GM06990 (cell line): ENCODE results near the gene SHC2.
"Not testable (repeated sequence)": the region's sequence is repeated elsewhere in the genome, so short reads cannot be mapped to it uniquely, and the experiment has no call there.

ENCODE experiments used
- DNase-seq: peaks from one replicate; pipeline ENCODE4 v3.0.0-alpha.2; 2011; ENCODE audit not compliant: insufficient read length; ENCODE audit errors: extremely low read depth
- H3K27me3 ChIP-seq: replicated peaks from 2 replicates; pipeline ENCODE4 v1.6.0; 2011; ENCODE audit warnings: low read length; ENCODE audit not compliant: control insufficient read depth, insufficient read depth
- H3K36me3 ChIP-seq: 2 replicates; pipeline ENCODE4 v1.5.1; 2011; ENCODE audit warnings: low read length; ENCODE audit not compliant: control insufficient read depth, insufficient read depth
- H3K4me3 ChIP-seq: replicated peaks from 2 replicates; pipeline ENCODE4 v1.5.1; 2011; ENCODE audit warnings: low read depth, mild to moderate bottlenecking, control low read depth, low read length
- TF ChIP-seq, protein P1 (sequence below): IDR thresholded peaks from 2 replicates; pipeline ENCODE4 v1.5.1; 2011; ENCODE audit warnings: low read length, control low read depth, mild to moderate bottlenecking, inconsistent platforms; ENCODE audit not compliant: insufficient read depth, poor library complexity, severe bottlenecking

SHC2 gene

DNA sequence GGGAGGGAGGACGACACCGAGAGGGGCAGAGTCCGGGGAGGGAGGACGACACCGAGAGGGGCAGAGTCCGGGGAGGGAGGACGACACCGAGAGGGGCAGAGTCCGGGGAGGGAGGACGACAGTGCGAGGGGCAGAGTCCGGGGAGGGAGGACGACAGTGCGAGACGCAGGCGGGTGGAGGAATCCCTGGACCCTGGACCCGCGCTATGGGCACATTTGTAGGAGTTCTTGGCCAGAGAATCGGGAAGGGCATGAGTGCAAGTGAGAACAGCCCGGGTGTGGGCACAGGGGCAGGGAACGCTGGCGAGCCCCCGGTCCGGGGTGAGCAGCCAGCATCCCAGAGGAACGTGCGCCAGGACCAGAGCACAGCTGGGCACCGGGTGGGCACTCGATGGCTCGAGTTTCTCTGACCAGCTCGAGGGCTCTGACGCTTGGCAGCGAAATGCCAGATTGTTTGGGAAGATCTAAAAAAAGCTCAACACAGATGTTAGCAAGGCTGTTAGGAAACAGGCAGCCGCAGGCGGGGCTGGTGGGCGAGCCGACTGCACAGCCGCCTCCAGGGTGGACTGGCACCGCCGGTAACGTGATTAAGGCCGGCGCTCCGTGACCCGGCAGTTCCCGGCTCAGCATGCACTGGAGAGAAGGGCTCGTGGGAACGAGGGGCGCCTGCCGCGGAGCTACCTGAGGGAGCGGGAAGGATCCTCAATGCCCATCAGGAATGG lies 33.9 kb downstream of the SHC2 start:
- Histone ChIP-seq H3K27me3 (no peaks in the 10 kb centered on the region), H3K36me3 (no peaks in the 10 kb centered on the region), H3K4me3 (no peak overlapping the region)
- TF ChIP-seq, protein P1, sequence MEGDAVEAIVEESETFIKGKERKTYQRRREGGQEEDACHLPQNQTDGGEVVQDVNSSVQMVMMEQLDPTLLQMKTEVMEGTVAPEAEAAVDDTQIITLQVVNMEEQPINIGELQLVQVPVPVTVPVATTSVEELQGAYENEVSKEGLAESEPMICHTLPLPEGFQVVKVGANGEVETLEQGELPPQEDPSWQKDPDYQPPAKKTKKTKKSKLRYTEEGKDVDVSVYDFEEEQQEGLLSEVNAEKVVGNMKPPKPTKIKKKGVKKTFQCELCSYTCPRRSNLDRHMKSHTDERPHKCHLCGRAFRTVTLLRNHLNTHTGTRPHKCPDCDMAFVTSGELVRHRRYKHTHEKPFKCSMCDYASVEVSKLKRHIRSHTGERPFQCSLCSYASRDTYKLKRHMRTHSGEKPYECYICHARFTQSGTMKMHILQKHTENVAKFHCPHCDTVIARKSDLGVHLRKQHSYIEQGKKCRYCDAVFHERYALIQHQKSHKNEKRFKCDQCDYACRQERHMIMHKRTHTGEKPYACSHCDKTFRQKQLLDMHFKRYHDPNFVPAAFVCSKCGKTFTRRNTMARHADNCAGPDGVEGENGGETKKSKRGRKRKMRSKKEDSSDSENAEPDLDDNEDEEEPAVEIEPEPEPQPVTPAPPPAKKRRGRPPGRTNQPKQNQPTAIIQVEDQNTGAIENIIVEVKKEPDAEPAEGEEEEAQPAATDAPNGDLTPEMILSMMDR: no peak
- DNase-seq: no peak

DNA sequence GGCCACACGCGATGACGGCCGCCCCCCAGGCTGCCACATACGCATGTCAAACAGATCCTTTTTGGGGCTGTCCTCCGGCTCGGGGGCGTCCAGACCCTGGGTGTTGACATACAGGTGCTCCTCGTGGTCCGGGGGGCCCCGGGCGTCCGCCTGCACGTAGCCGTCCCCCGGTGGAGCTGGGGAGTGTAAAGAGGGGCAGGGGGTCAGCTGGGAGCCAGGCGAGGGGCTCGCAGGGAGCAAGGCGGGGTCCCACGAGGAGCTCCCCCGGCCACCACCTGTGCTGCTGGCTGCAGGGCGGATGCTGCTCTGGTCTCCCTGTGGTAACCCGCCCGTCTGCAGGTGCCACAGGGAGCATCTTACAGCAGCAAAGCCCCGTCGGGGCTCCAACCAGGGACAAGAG lies 35.8 kb downstream of the SHC2 start:
- Histone ChIP-seq H3K36me3 (no peaks in the 10 kb centered on the region), H3K4me3 (no peak overlapping the region), H3K27me3 (no peaks in the 10 kb centered on the region)
- DNase-seq: no peak
- TF ChIP-seq, protein P1: no peak

DNA sequence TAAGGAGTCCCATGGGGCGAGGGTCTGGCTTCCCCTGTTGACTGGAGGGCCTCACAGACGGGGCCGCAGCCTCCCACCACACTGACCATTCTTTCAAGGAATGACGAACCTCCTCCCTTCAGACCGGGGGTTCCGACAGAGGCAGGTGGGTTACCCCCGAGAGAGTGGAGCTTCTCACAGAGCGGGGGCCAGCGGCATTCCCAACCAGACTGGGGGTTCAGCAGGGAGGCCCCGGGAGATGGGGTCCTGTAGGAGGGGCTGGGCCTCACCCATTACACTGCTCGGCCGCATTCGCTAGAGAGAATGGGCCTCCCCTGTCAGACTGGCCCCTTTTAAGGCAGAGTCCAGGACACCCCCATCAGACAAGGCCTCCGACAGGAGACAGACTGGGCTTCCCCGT lies 36.3 kb downstream of the SHC2 start:
- no peak overlapping the region for H3K4me3 ChIP-seq
- TF ChIP-seq, protein P1: no peak
- H3K27me3 ChIP-seq: no peaks in the 10 kb centered on the region
- H3K36me3 ChIP-seq: no peaks in the 10 kb centered on the region
- no peak for DNase-seq

DNA sequence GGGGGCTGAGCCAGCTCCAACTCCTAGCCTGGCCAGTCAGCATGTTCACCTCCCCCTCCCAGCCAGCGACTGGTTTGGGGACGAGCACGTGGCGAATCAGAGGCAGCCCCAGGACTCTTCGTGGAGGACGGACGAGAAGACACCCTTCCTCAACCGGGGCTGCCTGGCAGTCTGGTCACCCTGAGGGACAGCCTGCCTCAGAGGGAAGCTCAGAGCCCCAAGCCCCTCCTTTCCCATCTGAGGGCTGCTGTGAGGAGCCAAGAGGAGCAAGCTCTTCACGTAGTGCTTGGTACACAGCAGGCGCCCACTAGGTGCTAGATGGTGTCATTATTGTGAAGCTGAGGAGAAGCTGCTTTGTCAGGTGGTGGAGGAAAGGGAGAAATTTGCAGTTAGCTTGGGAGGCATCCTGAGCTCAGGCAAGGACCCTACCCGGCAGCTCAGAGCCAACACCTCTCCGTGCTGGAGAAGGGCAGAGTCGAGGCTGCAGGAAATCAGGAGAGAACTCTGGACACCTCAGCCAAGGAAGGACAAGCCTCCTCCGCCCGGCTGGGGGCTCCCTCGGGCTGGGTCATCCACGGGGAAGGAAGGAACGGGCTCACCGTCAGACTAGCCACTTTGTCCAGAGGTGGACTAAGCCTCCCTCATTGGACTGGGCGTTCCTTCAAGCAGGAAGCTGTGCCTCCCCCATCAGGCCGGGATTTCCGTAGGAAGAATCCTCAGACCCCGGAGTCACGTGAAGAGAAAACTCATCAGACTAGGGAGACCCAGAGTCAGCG lies 37.0 kb downstream of the SHC2 start:
- no peaks in the 10 kb centered on the region for H3K36me3 ChIP-seq
- H3K4me3 ChIP-seq: no peak overlapping the region
- H3K27me3 ChIP-seq: no peaks in the 10 kb centered on the region
- no peak for DNase-seq
- TF ChIP-seq, protein P1: no peak

DNA sequence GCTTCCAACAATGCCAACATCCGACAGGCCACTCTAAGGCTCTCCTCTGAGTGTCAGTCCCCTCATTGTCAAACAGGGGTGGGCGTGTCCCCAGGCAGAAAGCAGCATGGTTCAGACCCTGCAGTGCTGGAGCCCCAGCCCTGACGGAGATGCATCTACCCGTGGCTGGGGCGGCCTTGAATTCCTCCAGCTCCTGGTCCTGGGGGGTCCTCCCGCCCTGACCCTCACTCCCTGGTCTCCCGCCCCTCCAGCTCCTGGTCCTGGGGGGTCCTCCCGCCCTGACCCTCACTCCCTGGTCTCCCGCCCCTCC lies 38.0 kb downstream of the SHC2 start:
- DNase-seq, H3K36me3 ChIP-seq, H3K4me3 ChIP-seq, H3K27me3 ChIP-seq: not testable (repeated sequence)

DNA sequence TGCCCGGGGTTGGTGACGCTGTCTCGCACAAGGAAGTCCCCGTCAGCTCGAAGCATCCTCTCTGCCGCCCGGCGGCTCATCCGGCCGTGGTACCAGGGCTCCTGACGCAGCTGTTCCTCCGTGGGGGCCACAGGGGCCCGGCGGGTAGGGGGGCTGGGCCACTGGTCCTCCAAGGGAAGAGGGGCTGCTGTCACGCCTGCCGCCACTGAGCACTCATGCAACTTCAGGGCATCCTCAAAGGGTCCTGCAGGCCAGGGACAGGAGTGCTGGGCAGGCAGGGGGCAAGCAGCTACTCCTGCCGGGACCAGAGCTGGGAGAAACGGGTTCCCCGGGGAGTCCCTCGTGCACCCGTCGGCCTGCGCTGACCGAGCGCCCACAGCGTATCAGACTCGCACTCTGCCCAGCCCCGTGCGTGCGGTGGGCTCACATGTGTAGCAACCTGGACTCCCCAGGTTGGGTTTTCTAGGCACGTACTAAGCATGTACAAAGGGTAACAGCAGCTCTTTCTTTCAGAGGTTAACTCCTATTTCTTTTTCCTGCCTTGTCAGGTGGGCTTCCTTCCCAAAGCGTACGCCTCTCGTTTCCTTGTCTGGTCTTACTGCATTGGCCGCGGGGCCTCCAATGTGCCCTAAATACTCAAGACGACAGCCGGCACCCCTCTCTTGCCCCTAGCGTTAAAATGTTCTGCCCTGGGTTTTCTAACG lies 38.5 kb downstream of the SHC2 start:
- H3K27me3 ChIP-seq: no peaks in the 10 kb centered on the region
- no peaks in the 10 kb centered on the region for H3K36me3 ChIP-seq
- H3K4me3 ChIP-seq: no peak overlapping the region
- TF ChIP-seq, protein P1: no peak
- DNase-seq: no peak
